A673 (cell line): ENCODE data around the gene LDB2. TPM values are rescaled to one million over a fixed set of nuclear protein-coding genes. Genes with fewer than 3 reads are reported as not detected.
A peak's percentile ranks its signal among the peaks of the same experiment; 100 is the strongest.

ENCODE experiments used
- BruUV-seq: library from RNA; stranded (reverse); fragments of 400-500 nt; replicated peaks from 2 replicates; lab custom pipeline; 2021; lab: Mats Ljungman, UMichigan
- CTCF ChIA-PET: fragments of 300-600 bp; sonication (Branson Sonifier 250); formaldehyde crosslinking; loops from one replicate; lab custom pipeline; 2022; ENCODE audit warnings: antibody characterized with exemption; lab: Charles Lee
- POLR2A ChIA-PET: fragments of 300-600 bp; sonication (Branson Sonifier 250); formaldehyde crosslinking; loops from one replicate; lab custom pipeline; 2022; ENCODE audit warnings: antibody characterized with exemption; ENCODE audit not compliant: low non-redundant PET; lab: Charles Lee
- DNase-seq: peaks from one replicate; pipeline ENCODE4 v3.0.0-alpha.2; 2015; ENCODE audit warnings: low spot score
- H3K27ac ChIP-seq: fragments of 200-600 bp; sonication (generic); 2 replicates; pipeline ENCODE4 v1.5.1; 2016; ENCODE audit warnings: mixed run types, low read depth, mild to moderate bottlenecking, mixed read lengths, antibody characterized with exemption, low read length; ENCODE audit not compliant: poor library complexity, severe bottlenecking
- H3K27me3 ChIP-seq: fragments of 200-600 bp; sonication (generic); replicated peaks from 2 replicates; pipeline ENCODE4 v1.6.1; 2017; ENCODE audit warnings: mixed run types, low read depth, mild to moderate bottlenecking, mixed read lengths, antibody characterized with exemption, low read length; ENCODE audit not compliant: insufficient read depth, poor library complexity
- H3K36me3 ChIP-seq: fragments of 200-600 bp; sonication (generic); 2 replicates; pipeline ENCODE4 v1.6.1; 2016; ENCODE audit warnings: mixed run types, mild to moderate bottlenecking, mixed read lengths, antibody characterized with exemption, low read length; ENCODE audit not compliant: insufficient read depth, poor library complexity, severe bottlenecking
- H3K4me1 ChIP-seq: fragments of 200-600 bp; sonication (generic); 2 replicates; pipeline ENCODE4 v1.6.1; 2017; ENCODE audit warnings: mixed run types, mild to moderate bottlenecking, mixed read lengths, antibody characterized with exemption, low read length; ENCODE audit not compliant: insufficient read depth, poor library complexity, severe bottlenecking
- H3K4me3 ChIP-seq: fragments of 200-600 bp; sonication (generic); 2 replicates; pipeline ENCODE4 v1.5.1; 2016; ENCODE audit warnings: low read depth, mixed run types, mild to moderate bottlenecking, mixed read lengths, low read length; ENCODE audit not compliant: poor library complexity, severe bottlenecking
- H3K9me3 ChIP-seq: fragments of 200-600 bp; sonication (generic); 2 replicates; pipeline ENCODE4 v1.6.1; 2016; ENCODE audit warnings: mixed run types, low read depth, mild to moderate bottlenecking, mixed read lengths, antibody characterized with exemption, low read length; ENCODE audit not compliant: poor library complexity, severe bottlenecking
- CTCF ChIP-seq: fragments of 300-800, 200-600 bp; sonication (generic); conservative IDR thresholded peaks from 2 replicates; pipeline ENCODE4 v1.5.1; 2017; ENCODE audit warnings: low read depth, mild to moderate bottlenecking, antibody characterized with exemption, low read length, moderate library complexity, mixed read lengths
- EZH2 ChIP-seq: fragments of 200-600 bp; sonication (generic); IDR thresholded peaks from 2 replicates; pipeline ENCODE4 v1.6.1; 2017; ENCODE audit warnings: borderline replicate concordance, low read depth, mild to moderate bottlenecking, mixed read lengths, antibody characterized with exemption, low read length; ENCODE audit not compliant: poor library complexity, severe bottlenecking
- intact Hi-C: fragments of 100-400 bp; cut with micrococcal nuclease; formaldehyde crosslinking; loops from one replicate; pipeline ENCODE4 v1.10.0; 2022; ENCODE audit not compliant: unreplicated experiment
- total RNA-seq: library from RNA; stranded (reverse); gene quantifications from 2 replicates; pipeline ENCODE4 v1.2.3, GENCODE V29; 2021

The LDB2 gene
- total RNA-seq, 1 experiment from 2014 or later = 47.4 TPM

- POLR2A ChIA-PET = no interaction called here
- H3K9me3 ChIP-seq = no peaks in the 10 kb centered on the region
Measured at GRCh38 chr4:16583764-16584163, 314.7 kb downstream of the LDB2 start.

GRCh38 chr4:16582526-16582925 lies 315.9 kb downstream of the LDB2 start:
- no peaks in the 10 kb centered on the region for H3K4me1 ChIP-seq
- DNase-seq = peak; percentile 60
- H3K27ac ChIP-seq = no peak overlapping the region
- POLR2A ChIA-PET = no interaction called here
- no TSS peak for BruUV-seq
- CTCF ChIA-PET = interaction anchor here (0.6 kb wide), 1 partner anchor 764 kb away, joined by 3 read pairs; no protein-coding TSS in a partner anchor
- H3K36me3 ChIP-seq = no peaks in the 10 kb centered on the region
- TF ChIP-seq CTCF (peak; percentile 70), EZH2 (no peak)
- H3K9me3 ChIP-seq = no peaks in the 10 kb centered on the region
- no peak overlapping the region for H3K4me3 ChIP-seq
- H3K27me3 ChIP-seq = no peaks in the 10 kb centered on the region
- intact Hi-C loops = no loop called here

More at GRCh38 chr4:16583764-16584163, 314.7 kb downstream of the LDB2 start:
- DNase-seq = no peak
- intact Hi-C loops = no loop called here
- BruUV-seq = no TSS peak
- CTCF ChIA-PET = no interaction called here
- Histone ChIP-seq H3K4me1 (no peaks in the 10 kb centered on the region), H3K36me3 (no peaks in the 10 kb centered on the region), H3K4me3 (no peak overlapping the region), H3K27me3 (no peaks in the 10 kb centered on the region), H3K27ac (no peak overlapping the region)
- no peak for TF ChIP-seq CTCF
- no peak for TF ChIP-seq EZH2

DNA sequence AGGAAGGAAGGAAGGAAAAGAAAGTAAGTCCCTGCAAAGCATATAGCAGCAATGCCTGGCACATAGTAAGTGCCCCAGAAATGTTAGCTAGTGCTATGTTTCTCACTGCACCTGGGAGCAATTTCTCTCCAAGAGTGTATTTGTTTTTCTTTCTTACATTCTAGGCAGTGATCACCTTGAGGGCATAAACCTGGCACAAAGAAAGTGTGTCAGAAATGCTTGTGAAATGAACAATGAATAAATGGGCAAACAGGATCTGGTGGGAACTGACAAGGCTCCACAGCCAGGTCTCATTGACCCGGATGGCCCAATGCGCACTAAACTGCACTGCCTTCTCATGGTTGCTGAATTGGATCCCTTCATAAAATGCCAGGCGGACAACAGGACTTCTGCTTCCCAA lies 316.4 kb downstream of the LDB2 start:
- Histone ChIP-seq H3K4me1 (no peaks in the 10 kb centered on the region), H3K9me3 (no peaks in the 10 kb centered on the region), H3K4me3 (no peak overlapping the region), H3K27ac (no peak overlapping the region), H3K36me3 (no peaks in the 10 kb centered on the region), H3K27me3 (no peaks in the 10 kb centered on the region)
- ChIA-PET POLR2A (no interaction called here), CTCF (no interaction called here)
- DNase-seq = no peak
- BruUV-seq = no TSS peak
- intact Hi-C loops = no loop called here
- TF ChIP-seq EZH2 (no peak), CTCF (no peak)
